GM12873 (cell line): ENCODE results near the gene OR2H1.

ENCODE experiments used
- TF ChIP-seq, protein P1 (sequence below): IDR thresholded peaks from 2 replicates; pipeline ENCODE4 v1.5.1; 2012; ENCODE audit warnings: low read depth, mild to moderate bottlenecking, moderate library complexity, low read length, control low read depth; ENCODE audit not compliant: insufficient read depth; ENCODE audit errors: missing control alignments

Gene OR2H1

DNA sequence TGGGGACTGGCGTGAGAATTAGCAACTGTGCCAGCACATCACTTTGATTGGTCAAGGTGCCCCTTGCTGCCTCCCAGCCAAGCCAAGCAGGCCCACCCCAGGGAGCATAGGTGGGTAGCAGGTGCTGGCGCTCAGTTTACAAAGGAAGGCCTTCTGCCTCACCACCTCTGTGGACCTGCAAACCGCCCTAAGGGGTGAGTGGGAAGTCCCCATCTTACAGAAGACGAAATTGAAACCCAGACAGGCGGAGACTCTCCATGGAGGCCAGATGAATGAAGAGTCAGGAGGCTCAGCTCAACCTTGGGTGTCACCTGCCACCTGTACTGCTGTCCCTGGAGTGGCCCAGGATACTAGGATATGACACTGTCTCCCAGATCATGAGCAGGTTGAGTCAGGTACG is 52.3 kb downstream of the OR2H1 start:
- TF ChIP-seq, protein P1, sequence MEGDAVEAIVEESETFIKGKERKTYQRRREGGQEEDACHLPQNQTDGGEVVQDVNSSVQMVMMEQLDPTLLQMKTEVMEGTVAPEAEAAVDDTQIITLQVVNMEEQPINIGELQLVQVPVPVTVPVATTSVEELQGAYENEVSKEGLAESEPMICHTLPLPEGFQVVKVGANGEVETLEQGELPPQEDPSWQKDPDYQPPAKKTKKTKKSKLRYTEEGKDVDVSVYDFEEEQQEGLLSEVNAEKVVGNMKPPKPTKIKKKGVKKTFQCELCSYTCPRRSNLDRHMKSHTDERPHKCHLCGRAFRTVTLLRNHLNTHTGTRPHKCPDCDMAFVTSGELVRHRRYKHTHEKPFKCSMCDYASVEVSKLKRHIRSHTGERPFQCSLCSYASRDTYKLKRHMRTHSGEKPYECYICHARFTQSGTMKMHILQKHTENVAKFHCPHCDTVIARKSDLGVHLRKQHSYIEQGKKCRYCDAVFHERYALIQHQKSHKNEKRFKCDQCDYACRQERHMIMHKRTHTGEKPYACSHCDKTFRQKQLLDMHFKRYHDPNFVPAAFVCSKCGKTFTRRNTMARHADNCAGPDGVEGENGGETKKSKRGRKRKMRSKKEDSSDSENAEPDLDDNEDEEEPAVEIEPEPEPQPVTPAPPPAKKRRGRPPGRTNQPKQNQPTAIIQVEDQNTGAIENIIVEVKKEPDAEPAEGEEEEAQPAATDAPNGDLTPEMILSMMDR: no peak

DNA sequence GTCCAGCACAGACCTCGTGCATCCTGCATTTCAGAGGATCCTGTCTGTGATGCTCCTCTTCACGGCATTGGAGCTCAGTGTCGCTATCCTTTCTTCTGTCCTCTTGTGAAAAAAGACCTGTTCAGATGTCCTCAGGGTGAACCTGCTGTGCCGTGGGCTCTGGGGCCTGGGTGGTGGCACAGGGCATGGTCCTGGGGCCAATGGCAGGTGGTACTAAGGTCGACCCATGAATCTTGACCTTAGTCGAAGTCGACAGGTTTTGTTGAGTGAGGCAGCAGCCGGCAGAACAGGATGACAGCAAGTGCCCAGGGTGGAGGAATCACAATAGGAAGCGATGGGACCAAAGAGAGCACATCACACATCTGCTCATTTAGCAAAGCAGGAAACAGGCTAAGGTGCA is 52.8 kb downstream of the OR2H1 start:
- TF ChIP-seq, protein P1: no peak

DNA sequence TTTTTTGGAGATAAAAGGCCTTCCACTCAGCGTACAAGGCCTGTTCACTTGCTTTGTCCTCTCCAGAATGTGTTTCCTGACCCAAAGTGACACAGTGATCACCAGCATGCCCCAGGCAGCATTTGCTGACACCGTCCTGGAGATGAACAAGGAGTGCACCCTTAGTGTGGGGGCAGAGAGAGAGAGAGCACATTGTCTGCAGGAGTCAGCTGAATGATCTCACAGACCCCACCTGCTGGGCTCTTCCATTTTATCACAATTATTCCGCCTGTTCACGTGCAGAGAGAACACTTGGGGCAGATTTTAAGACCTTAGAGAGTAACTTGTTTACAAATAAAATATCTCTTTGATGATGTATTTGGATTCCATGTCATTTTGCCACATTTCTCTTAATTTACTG is 53.2 kb downstream of the OR2H1 start:
- TF ChIP-seq, protein P1: no peak

DNA sequence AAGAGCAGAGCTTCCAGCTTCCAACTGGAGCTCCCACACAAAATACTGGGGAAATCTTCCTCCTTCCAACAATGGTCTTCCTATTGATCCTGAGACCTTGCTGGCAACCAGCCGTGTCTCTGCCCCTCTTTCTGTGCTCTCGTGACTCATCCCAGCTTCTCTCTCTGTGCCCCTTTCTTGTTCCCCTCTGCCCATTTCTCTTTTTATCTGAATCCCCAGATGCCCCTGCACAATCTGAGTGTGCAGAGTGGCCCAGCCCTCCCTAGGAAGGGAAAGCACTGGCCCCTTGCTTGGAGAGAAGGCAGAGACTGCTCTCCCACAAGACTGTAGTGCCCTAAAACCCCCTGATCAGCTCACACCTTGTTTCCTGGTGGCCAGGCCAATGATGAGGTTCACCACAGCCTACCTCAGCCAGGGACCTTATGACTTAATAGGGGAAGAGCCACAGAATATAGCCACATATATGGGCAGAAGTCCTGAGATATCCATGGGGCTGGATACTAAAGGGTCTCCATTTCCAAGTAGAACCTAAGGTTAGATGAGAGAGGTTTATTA is 53.9 kb downstream of the OR2H1 start:
- TF ChIP-seq, protein P1: no peak
